Mesothelial cell of epicardium (in vitro differentiated cells): ENCODE data around the gene SLC29A4. TPM values are rescaled to one million over a fixed set of nuclear protein-coding genes. Genes with fewer than 3 reads are reported as not detected.
A peak's percentile ranks its signal among the peaks of the same experiment; 100 is the strongest.

Experiments used
- DNase-seq, 2 experiments: peaks; one replicate each; pipeline ENCODE4 v3.0.0; 2021; ENCODE audit warnings: low spot score in 2 of 2; ENCODE audit not compliant: unreplicated experiment in 2 of 2
- H3K27ac Mint-ChIP-seq: 2 replicates; pipeline ENCODE4 v1.8.0; 2021; ENCODE audit warnings: mixed read lengths
- H3K27me3 Mint-ChIP-seq: 2 replicates; pipeline ENCODE4 v1.8.0; 2021; ENCODE audit warnings: low read depth, mixed read lengths
- H3K36me3 Mint-ChIP-seq: 2 replicates; pipeline ENCODE4 v1.8.0; 2021; ENCODE audit warnings: mixed read lengths
- H3K4me1 Mint-ChIP-seq: 2 replicates; pipeline ENCODE4 v1.8.0; 2021; ENCODE audit warnings: mixed read lengths
- H3K4me3 Mint-ChIP-seq: 2 replicates; pipeline ENCODE4 v1.8.0; 2021; ENCODE audit warnings: mild to moderate bottlenecking, moderate library complexity, mixed read lengths
- H3K9me3 Mint-ChIP-seq: 2 replicates; pipeline ENCODE4 v1.8.0; 2021; ENCODE audit warnings: mixed read lengths
- CTCF ChIP-seq: fragments of 200-600 bp; sonication (generic); IDR thresholded peaks from one replicate; pipeline ENCODE4 v1.5.0; 2021; ENCODE audit warnings: antibody characterized with exemption; ENCODE audit not compliant: unreplicated experiment
- total RNA-seq: library from RNA; stranded (reverse); gene quantifications from 3 replicates; pipeline ENCODE4 v1.2.1, GENCODE V29; 2021

SLC29A4 gene
- total RNA-seq, 1 donor from 2014 or later, result 37.9 TPM

DNA sequence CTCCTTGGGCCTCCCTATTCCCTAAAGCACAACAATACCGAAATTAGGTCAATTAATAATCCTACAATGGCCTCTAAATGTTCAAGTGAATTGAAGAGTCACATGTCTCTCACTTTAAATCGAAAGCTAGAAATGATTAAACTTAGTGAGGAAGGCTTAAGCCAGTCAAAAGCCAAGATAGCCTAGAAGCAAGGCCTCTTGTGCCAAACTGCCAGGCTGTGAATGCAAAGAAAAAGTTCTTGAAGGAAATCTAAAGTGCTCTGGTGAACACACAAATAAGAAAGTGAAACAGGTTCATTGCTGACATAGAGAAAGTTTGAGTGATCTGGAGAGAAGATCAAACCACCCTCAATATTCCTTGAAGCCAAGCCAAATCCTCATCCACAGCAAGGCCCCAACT is 57.2 kb downstream of the SLC29A4 start:
- H3K27ac Mint-ChIP-seq, result peak overlapping the region; percentile 77
- TF ChIP-seq CTCF, result no peak
- no peaks in the 10 kb centered on the region for H3K4me1 Mint-ChIP-seq
- peaks cover 83% of the 10 kb centered on the region for H3K36me3 Mint-ChIP-seq
- H3K4me3 Mint-ChIP-seq, result no peak overlapping the region
- no peaks in the 10 kb centered on the region for H3K27me3 Mint-ChIP-seq
- DNase-seq, result no peak
- peaks cover 43% of the 10 kb centered on the region for H3K9me3 Mint-ChIP-seq

DNA sequence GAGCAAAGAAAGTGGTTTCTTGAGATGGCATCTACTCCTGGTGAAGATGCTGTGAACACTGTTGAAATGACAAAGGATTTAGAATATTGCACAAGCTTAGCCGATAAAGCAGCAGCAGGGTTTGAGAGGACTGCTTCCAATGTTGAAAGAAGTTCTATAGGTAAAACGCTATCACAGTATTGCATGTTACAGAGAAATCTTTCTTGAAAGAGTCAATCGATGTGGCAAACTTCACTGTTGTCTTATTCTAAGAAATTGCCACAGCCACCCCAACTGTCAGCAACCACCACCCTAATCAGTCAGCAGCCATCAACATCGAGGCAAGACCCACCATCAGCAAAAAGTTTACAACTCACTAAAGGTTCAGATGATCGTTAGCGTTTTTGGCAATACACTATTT is 59.9 kb downstream of the SLC29A4 start:
- Mint-ChIP-seq H3K9me3 (peaks cover 28% of the 10 kb centered on the region), H3K4me3 (no peak overlapping the region), H3K36me3 (peaks cover 67% of the 10 kb centered on the region), H3K4me1 (no peaks in the 10 kb centered on the region), H3K27me3 (no peaks in the 10 kb centered on the region), H3K27ac (no peak overlapping the region)
- no peak for TF ChIP-seq CTCF
- DNase-seq, result no peak

GRCh38 chr7:5343884-5344283 is 61.1 kb downstream of the SLC29A4 start:
- DNase-seq, result no peak
- no peak for TF ChIP-seq CTCF
- Mint-ChIP-seq H3K9me3 (peaks cover 25% of the 10 kb centered on the region), H3K27me3 (no peaks in the 10 kb centered on the region), H3K36me3 (peaks cover 60% of the 10 kb centered on the region), H3K4me3 (no peak overlapping the region), H3K4me1 (no peaks in the 10 kb centered on the region), H3K27ac (no peak overlapping the region)

GRCh38 chr7:5344342-5344741 is 61.6 kb downstream of the SLC29A4 start:
- H3K4me3 Mint-ChIP-seq, result no peak overlapping the region
- no peak for TF ChIP-seq CTCF
- H3K4me1 Mint-ChIP-seq, result no peaks in the 10 kb centered on the region
- DNase-seq, result no peak
- H3K9me3 Mint-ChIP-seq, result peaks cover 25% of the 10 kb centered on the region
- no peaks in the 10 kb centered on the region for H3K27me3 Mint-ChIP-seq
- peaks cover 59% of the 10 kb centered on the region for H3K36me3 Mint-ChIP-seq
- no peak overlapping the region for H3K27ac Mint-ChIP-seq

- no peak for TF ChIP-seq CTCF
- no peak overlapping the region for H3K4me3 Mint-ChIP-seq
- H3K36me3 Mint-ChIP-seq, result peaks cover 55% of the 10 kb centered on the region
- H3K27ac Mint-ChIP-seq, result no peak overlapping the region
- no peaks in the 10 kb centered on the region for H3K27me3 Mint-ChIP-seq
- no peaks in the 10 kb centered on the region for H3K4me1 Mint-ChIP-seq
- DNase-seq, result no peak
- peaks cover 21% of the 10 kb centered on the region for H3K9me3 Mint-ChIP-seq
Observed at GRCh38 chr7:5345171-5345570, 62.4 kb downstream of the SLC29A4 start.

DNA sequence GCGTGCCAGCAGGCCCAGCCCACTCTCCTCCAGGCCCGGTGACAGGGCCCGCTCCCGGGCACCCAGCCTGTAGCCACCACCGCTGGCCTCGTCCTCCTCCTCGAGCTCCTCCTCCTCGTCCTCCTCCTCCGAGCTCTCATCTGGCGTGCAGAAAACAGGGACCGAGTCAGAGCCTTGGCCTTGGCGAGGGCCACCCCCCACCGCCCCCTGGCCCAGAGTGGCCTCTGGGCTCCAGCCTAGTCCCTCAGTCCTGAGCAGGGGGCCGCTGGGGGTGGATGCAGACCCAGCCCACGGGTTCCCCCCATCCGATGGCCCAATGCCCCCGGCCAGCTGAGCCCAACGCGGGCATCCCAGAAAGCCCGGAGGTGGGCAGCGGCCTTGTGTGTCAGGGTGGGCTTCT is 62.9 kb downstream of the SLC29A4 start:
- DNase-seq, result no peak
- no peaks in the 10 kb centered on the region for H3K27me3 Mint-ChIP-seq
- no peak for TF ChIP-seq CTCF
- H3K4me3 Mint-ChIP-seq, result no peak overlapping the region
- H3K4me1 Mint-ChIP-seq, result no peaks in the 10 kb centered on the region
- peaks cover 21% of the 10 kb centered on the region for H3K9me3 Mint-ChIP-seq
- no peak overlapping the region for H3K27ac Mint-ChIP-seq
- peaks cover 52% of the 10 kb centered on the region for H3K36me3 Mint-ChIP-seq
